GM21717 (cell line): ENCODE results near the gene EML6.

Experiments used
- ATAC-seq: cut with Tn5 transposase; IDR thresholded peaks from one replicate; pipeline ENCODE4 v1.9.1; 2021; ENCODE audit warnings: mild to moderate bottlenecking, moderate library complexity; ENCODE audit not compliant: unreplicated experiment

Gene EML6

GRCh38 chr2:54902763-54903162 is 179.3 kb downstream of the EML6 start:
- ATAC-seq: no peak

- no peak for ATAC-seq
These were observed 180.5 kb downstream of the EML6 start for GRCh38 chr2:54903736-54904554.

GRCh38 chr2:54904836-54905235 is 181.4 kb downstream of the EML6 start:
- no peak for ATAC-seq

- no peak for ATAC-seq
These were observed 183.3 kb downstream of the EML6 start for GRCh38 chr2:54906716-54907115.

GRCh38 chr2:54907663-54908062 is 184.2 kb downstream of the EML6 start:
- no peak for ATAC-seq

- no peak for ATAC-seq
These were observed 185.1 kb downstream of the EML6 start for GRCh38 chr2:54908591-54908990.

GRCh38 chr2:54909001-54909400 is 185.5 kb downstream of the EML6 start:
- ATAC-seq: no peak

- no peak for ATAC-seq
These were observed 188.8 kb downstream of the EML6 start for GRCh38 chr2:54912305-54912704.

- ATAC-seq: no peak
These were observed 189.4 kb downstream of the EML6 start for GRCh38 chr2:54912893-54913292.

GRCh38 chr2:54914637-54915036 is 191.2 kb downstream of the EML6 start:
- no peak for ATAC-seq

GRCh38 chr2:54915101-54915500 is 191.6 kb downstream of the EML6 start:
- ATAC-seq: no peak

GRCh38 chr2:54916637-54917036 is 193.2 kb downstream of the EML6 start:
- ATAC-seq: no peak

GRCh38 chr2:54918647-54919280 is 195.3 kb downstream of the EML6 start:
- no peak for ATAC-seq

GRCh38 chr2:54920660-54921059 is 197.2 kb downstream of the EML6 start:
- ATAC-seq: no peak

- no peak for ATAC-seq
These were observed 200.7 kb downstream of the EML6 start for GRCh38 chr2:54924121-54924520.

GRCh38 chr2:54925022-54925421 is 201.6 kb downstream of the EML6 start:
- ATAC-seq: no peak

GRCh38 chr2:54927085-54927750 is 203.8 kb downstream of the EML6 start:
- no peak for ATAC-seq

- no peak for ATAC-seq
These were observed 204.5 kb downstream of the EML6 start for GRCh38 chr2:54927751-54928615.

GRCh38 chr2:54928719-54929118 is 205.3 kb downstream of the EML6 start:
- no peak for ATAC-seq

- ATAC-seq: no peak
These were observed 208.0 kb downstream of the EML6 start for GRCh38 chr2:54931473-54931872.

GRCh38 chr2:54935389-54935788 is 211.9 kb downstream of the EML6 start:
- no peak for ATAC-seq
